K562 (cell line): ENCODE data around the gene BSDC1. TPM values are rescaled to one million over a fixed set of nuclear protein-coding genes. Genes with fewer than 3 reads are reported as not detected.
A peak's percentile ranks its signal among the peaks of the same experiment; 100 is the strongest.

Experiments used
- AFF1 ChIP-seq, 2 experiments: fragments of 450-650 bp; IDR thresholded peaks; 2 replicates each; pipeline ENCODE4 v1.6.1; 2018; ENCODE audit warnings: mild to moderate bottlenecking in 2 of 2, low read depth in 1 of 2; ENCODE audit not compliant: partially characterized antibody in 2 of 2
- ATF2 ChIP-seq: sonication (generic); formaldehyde crosslinking; IDR thresholded peaks from 2 replicates; pipeline ENCODE4 v1.8.1; 2022; ENCODE audit warnings: missing genetic modification reagents
- BMI1 ChIP-seq: fragments of 150-350 bp; IDR thresholded peaks from 2 replicates; pipeline ENCODE4 v1.6.1; 2014; ENCODE audit warnings: low read length
- CEBPB ChIP-seq: fragments of 450-650 bp; IDR thresholded peaks from 2 replicates; pipeline ENCODE4 v1.6.1; 2016; ENCODE audit warnings: missing genetic modification characterization, missing compliant biosample characterization
- CREBBP ChIP-seq: IDR thresholded peaks from one replicate; pipeline ENCODE4 v1.6.1; 2012; ENCODE audit warnings: low read depth, mild to moderate bottlenecking, control low read depth, inconsistent platforms, low read length
- EP400 ChIP-seq: fragments of 450-650 bp; IDR thresholded peaks from 2 replicates; pipeline ENCODE4 v1.6.1; 2017; ENCODE audit warnings: antibody characterized with exemption, mild to moderate bottlenecking, moderate library complexity
- FIP1L1 ChIP-seq: fragments of 200-400 bp; formaldehyde crosslinking; IDR thresholded peaks from 2 replicates; pipeline ENCODE4 v1.6.1; 2018; ENCODE audit warnings: mild to moderate bottlenecking, low read depth, low read length; ENCODE audit not compliant: poor library complexity, severe bottlenecking
- HMBOX1 ChIP-seq: sonication (generic); IDR thresholded peaks from 2 replicates; pipeline ENCODE4 v1.6.1; 2016
- ILF3 ChIP-seq: fragments of 450-650 bp; IDR thresholded peaks from 2 replicates; pipeline ENCODE4 v1.6.1; 2018; ENCODE audit warnings: antibody characterized with exemption, mild to moderate bottlenecking, moderate library complexity, borderline replicate concordance
- LARP7 ChIP-seq: fragments of 450-650 bp; IDR thresholded peaks from 2 replicates; pipeline ENCODE4 v1.6.1; 2016
- LCOR ChIP-seq: sonication (generic); formaldehyde crosslinking; IDR thresholded peaks from 2 replicates; pipeline ENCODE4 v1.8.0; 2022; ENCODE audit warnings: mild to moderate bottlenecking, missing genetic modification reagents
- NFATC3 ChIP-seq: fragments of 450-650 bp; IDR thresholded peaks from 2 replicates; pipeline ENCODE4 v1.6.1; 2017; ENCODE audit warnings: mild to moderate bottlenecking
- NFYB ChIP-seq: IDR thresholded peaks from 2 replicates; pipeline ENCODE4 v1.6.1; 2011; ENCODE audit warnings: mild to moderate bottlenecking, moderate library complexity; ENCODE audit not compliant: insufficient read length; ENCODE audit errors: extremely low read depth
- PYGO2 ChIP-seq: fragments of 450-650 bp; IDR thresholded peaks from 2 replicates; pipeline ENCODE4 v1.6.1; 2016; ENCODE audit warnings: mild to moderate bottlenecking, missing genetic modification characterization, moderate library complexity, missing compliant biosample characterization
- RAD51 ChIP-seq: fragments of 450-650 bp; IDR thresholded peaks from 2 replicates; pipeline ENCODE4 v1.7.1; 2016; ENCODE audit warnings: low read depth, mild to moderate bottlenecking, borderline replicate concordance
- SIRT6 ChIP-seq: IDR thresholded peaks from one replicate; pipeline ENCODE4 v1.6.1; 2012; ENCODE audit warnings: low read depth, mild to moderate bottlenecking, control low read depth, inconsistent platforms, low read length, moderate library complexity
- SNAPC5 ChIP-seq: fragments of 250-450 bp; sonication (Bioruptor Pico); IDR thresholded peaks from 2 replicates; pipeline ENCODE4 v1.8.0; 2021; ENCODE audit warnings: moderate library complexity, mild to moderate bottlenecking, inconsistent platforms
- THAP7 ChIP-seq: fragments of 250-450 bp; sonication (Bioruptor Pico); IDR thresholded peaks from 2 replicates; pipeline ENCODE4 v1.5.0; 2021
- ZC3H11A ChIP-seq: IDR thresholded peaks from 2 replicates; pipeline ENCODE4 v1.6.1; 2012; ENCODE audit warnings: low read depth, low read length, improper control_type of control experiment
- ZNF274 ChIP-seq: IDR thresholded peaks from 2 replicates; pipeline ENCODE4 v1.6.1; 2011; ENCODE audit warnings: low read depth, mild to moderate bottlenecking, low read length, moderate library complexity, borderline replicate concordance
- ZNF347 ChIP-seq: fragments of 450-650 bp; formaldehyde crosslinking; IDR thresholded peaks from 2 replicates; pipeline ENCODE4 v1.4.0; 2020; ENCODE audit warnings: low read depth, mild to moderate bottlenecking, moderate library complexity
- ZNF584 ChIP-seq: fragments of 200-800 bp; sonication (Bioruptor generic); IDR thresholded peaks from 2 replicates; pipeline ENCODE4 v1.6.1; 2016; ENCODE audit warnings: low read depth, mild to moderate bottlenecking, missing genetic modification characterization, missing compliant biosample characterization
- polyA plus RNA-seq, 8 experiments: library from polyadenylated mRNA; depleted of rRNA in 4 of 8; stranded (reverse) in 5 of 8; unstranded in 3 of 8; fragments of >200 nt; fragmentation: Nextera tagmentation in 2 of 8; fragmentation: Illumina TruSeq in 1 of 8; extraction: Ambion mirVana in 2 of 8; extraction: Trizol in 1 of 8; gene quantifications; 2 replicates each; pipeline versions ENCODE4 v1.2.1 to v1.2.3, GENCODE V29; 2011 to 2014; ENCODE audit warnings: inconsistent platforms in 1 of 8, missing spikeins in 1 of 8
- total RNA-seq, 7 experiments: library from RNA; depleted of rRNA in 6 of 7; stranded (reverse); fragments of >200 nt in 6 of 7; fragmentation: Illumina TruSeq in 2 of 7; extraction: Trizol in 2 of 7; gene quantifications; 2 replicates each; pipeline versions ENCODE4 v1.2.1 to v1.2.3, GENCODE V29; 2011 to 2021; ENCODE audit warnings: low replicate concordance in 1 of 7

The BSDC1 gene
- total and polyA plus RNA-seq, 9 of the 15 experiments (the other 6 are each of a cell fraction or from before 2014, with no cell fraction given), result 10.2 to 96.8 (median 73.1) TPM

- TF ChIP-seq ATF2 (no peak), SNAPC5 (CRISPR knock-in tag) (no peak), AFF1 (IDR thresholded peaks at IDR 0.05; ENCODE audit: low read depth in 1 of 2, partially characterized antibody in 2 of 2) (no peak), CREBBP (no peak), PYGO2 (no peak), BMI1 (no peak), HMBOX1 (no peak), ZC3H11A (no peak), THAP7 (CRISPR knock-in tag) (no peak), NFATC3 (no peak), ZNF274 (no peak), CEBPB (no peak), NFYB (peak; percentile 56), ZNF584 (no peak), ZNF347 (CRISPR knock-in tag) (no peak), LCOR (CRISPR knock-in tag) (peak; percentile 82), EP400 (no peak), SIRT6 (no peak), RAD51 (no peak), ILF3 (no peak), LARP7 (no peak), FIP1L1 (peak; percentile 90)
These were observed 58.3 kb downstream of the BSDC1 start, which contains the start of gene MARCKSL1 (continued) for GRCh38 chr1:32335790-32336590.
